Measurements from ENCODE around the gene SLC7A9. TPM values are rescaled to one million over a fixed set of nuclear protein-coding genes. Genes with fewer than 3 reads are reported as not detected.

Gene SLC7A9
- total RNA-seq = 0.26 and 0.32 TPM in 2 replicates

GRCh38 chr19:32869369-32869965, at the start of gene SLC7A9:
SLC7A9 (minus strand) TSS chr19:32869767; CDS start chr19:32868534, 1,233 bp downstream.

Small RNAs within 50 kb of the gene (small RNA-seq; reads per million reads assigned to genes)
- gene RN7SKP22 = not detected

Other genes starting within 250 kb of the SLC7A9 start
- 27.4 and 29.6 TPM in 2 replicates for gene ANKRD27, start 194.6 kb downstream of the SLC7A9 start, total RNA-seq
- 0.11 and 0.26 TPM in 2 replicates for gene RGS9BP, start 193.9 kb downstream of the SLC7A9 start, total RNA-seq
- 11.8 and 13.6 TPM in 2 replicates for gene NUDT19, start 177.9 kb downstream of the SLC7A9 start, total RNA-seq
- 0.26 and 1.4 TPM in 2 replicates for gene TDRD12, start 150.0 kb downstream of the SLC7A9 start, total RNA-seq
- gene CEP89, start 102.2 kb upstream of the SLC7A9 start, total RNA-seq = 20.0 and 20.8 TPM in 2 replicates
- gene FAAP24, start 102.5 kb upstream of the SLC7A9 start, total RNA-seq = 4.2 and 4.4 TPM in 2 replicates
- gene RHPN2, start 195.1 kb upstream of the SLC7A9 start, total RNA-seq = 0.78 and 0.86 TPM in 2 replicates
- gene GPATCH1, start 211.4 kb upstream of the SLC7A9 start, total RNA-seq = 8.6 and 9.5 TPM in 2 replicates

All from articular chondrocyte of knee joint (primary cell).